GM21390 (cell line): ENCODE data around the gene ARID5B.
"Not testable (repeated sequence)": the region's sequence is repeated elsewhere in the genome, so short reads cannot be mapped to it uniquely, and the experiment has no call there.

Experiments
- ATAC-seq: cut with Tn5 transposase; IDR thresholded peaks from one replicate; pipeline ENCODE4 v1.9.1; 2021; ENCODE audit not compliant: unreplicated experiment

The ARID5B gene

DNA sequence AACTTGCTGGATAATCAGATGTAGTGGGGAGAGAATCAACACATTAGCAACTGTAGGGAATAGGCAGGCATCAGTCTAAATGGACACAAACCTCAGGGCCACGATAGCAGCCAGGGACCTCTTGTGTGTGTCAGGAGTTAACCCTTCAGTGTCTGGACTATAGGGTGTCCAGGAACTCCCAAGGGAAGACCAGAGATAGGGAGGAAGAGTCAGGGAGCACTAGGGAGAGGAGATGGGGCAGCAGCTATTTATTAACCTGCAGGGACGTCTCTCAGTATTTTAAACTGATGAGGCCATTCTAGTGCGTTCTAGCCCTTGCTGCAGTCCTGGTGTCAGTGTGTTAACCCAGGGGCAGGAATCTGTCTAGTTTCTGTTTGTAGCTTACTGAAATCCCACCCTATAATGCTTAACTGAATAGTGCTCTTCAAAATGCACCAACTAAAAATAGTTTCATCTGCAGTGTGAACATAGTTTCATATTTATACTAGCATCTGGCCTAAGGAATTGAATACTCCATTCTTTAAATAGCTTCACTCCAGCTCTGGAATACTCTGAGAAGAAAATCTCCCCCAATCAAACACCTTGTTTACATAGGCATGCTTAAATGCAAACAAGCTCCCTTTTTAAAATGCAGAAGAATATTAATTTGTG, 62.7 kb downstream of the ARID5B start:
- peak; percentile 29 for ATAC-seq

DNA sequence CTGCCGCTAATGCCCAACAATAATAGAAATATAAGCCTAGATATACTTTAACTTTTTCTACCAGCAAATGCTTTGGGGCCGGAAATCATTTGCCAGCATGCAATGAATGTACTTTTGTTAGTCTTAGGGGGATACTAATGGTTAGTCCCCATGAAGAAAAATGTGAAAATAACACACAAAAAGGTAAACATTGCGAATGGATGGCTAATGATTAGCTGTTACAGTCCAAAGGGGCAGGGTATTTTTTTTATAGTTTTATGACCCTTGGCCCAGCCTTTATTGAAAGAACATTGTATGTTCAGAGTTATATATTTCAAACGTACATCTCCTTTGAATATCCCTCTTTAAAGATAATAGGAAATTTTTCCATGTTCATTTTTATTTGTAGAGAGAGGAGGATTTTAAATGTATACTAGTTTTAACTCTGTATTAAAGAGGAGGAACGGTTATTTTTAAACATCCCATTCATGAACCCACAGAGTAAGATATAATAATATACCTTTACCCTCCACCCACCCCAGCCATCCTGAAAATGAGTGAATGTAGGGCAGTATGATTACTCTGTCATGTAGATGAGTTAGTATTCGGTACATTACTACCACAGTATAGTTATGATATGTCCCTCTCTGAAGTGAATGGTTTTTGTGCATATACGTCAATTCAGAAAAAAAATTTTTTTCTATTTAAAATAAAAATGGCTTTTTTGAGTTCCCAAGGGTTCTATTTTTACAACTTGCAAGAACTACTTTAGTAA, 63.6 kb downstream of the ARID5B start:
- no peak for ATAC-seq

DNA sequence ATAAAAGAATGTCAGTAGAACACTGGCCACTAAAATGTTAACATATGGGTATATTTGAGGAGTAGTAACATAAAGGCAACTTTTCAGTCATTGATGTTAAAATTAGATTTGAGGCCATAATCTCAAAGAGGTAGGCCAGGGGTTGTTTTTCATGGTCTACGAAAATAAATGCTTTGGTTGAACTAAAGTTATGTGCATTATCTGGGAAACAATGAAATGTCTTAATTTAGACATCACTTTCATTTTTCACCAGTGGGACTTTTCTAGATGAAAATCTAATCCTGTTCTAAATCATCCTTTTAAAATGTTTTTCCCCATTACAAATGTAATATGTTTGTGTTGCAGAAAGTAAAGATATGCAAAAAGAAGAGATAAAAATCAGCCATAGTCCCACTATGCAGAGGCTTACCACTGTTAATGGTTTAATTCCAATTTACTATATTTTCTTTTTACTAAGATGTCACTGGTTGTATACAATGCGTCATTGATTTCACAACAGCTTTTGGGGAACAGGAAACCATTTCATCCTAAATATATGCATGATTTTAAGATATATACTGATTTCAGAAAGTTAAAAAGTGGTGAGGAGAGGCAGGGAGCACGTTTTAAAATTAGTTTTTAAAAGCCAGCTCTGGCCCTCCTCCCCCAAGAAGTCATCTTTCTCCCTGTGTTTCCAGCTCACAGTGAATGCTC, 64.3 kb downstream of the ARID5B start:
- no peak for ATAC-seq

DNA sequence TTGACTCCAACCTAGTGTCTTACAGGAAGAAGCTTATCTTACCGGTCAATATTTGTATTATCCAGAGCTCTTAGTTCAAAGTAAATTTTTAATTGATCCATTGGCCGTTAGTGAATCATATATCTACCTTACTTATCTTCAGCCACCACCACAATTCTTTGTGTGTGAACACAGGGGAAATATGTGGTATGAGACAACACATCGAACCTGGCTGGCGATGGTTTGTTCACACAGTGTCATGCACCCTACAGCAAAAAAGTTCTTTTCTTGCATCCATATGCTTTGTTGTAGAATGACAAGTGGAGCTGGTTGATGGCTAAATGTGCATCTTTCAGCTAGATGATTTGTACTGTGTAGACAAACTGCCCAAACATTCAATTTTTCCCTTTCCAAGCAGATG, 65.8 kb downstream of the ARID5B start:
- no peak for ATAC-seq

- no peak for ATAC-seq
Observed at GRCh38 chr10:61970182-61971002, 68.9 kb downstream of the ARID5B start.

DNA sequence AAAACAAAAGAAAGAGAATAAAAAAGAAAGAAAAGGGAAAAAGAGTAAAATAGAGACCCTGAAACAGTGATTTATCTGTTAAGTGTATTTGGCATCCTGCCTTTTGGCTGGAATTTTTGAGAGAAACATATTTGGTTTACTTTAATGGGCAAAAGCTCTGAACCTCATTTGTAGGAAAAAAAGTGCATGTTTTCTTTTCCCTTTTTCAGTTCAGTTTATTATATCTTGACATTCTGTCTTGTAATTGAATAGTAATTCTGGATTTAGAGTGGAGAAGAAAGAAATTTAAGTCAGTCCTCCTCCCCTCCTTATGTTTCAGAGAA, 69.5 kb downstream of the ARID5B start:
- ATAC-seq = no peak

- ATAC-seq = no peak
Observed at GRCh38 chr10:61973169-61973568, 71.7 kb downstream of the ARID5B start.

DNA sequence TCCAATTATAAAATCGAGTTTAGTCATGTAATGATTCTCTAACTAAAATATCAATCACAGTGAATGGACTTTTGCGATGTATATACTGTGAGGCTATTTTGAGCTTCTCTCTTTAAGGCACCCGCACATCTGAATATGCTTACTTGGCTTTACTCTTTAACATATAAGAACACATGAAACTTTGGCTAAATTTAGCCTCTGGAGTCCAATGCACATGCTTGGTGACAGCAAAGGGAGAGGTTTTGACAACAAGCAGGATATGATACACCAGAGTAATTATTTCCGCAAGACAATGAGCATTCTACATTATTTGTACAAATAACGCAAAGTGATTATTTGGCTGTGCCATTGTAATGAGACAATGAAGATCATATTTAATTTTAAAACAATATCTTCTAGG, 72.4 kb downstream of the ARID5B start:
- ATAC-seq = no peak

DNA sequence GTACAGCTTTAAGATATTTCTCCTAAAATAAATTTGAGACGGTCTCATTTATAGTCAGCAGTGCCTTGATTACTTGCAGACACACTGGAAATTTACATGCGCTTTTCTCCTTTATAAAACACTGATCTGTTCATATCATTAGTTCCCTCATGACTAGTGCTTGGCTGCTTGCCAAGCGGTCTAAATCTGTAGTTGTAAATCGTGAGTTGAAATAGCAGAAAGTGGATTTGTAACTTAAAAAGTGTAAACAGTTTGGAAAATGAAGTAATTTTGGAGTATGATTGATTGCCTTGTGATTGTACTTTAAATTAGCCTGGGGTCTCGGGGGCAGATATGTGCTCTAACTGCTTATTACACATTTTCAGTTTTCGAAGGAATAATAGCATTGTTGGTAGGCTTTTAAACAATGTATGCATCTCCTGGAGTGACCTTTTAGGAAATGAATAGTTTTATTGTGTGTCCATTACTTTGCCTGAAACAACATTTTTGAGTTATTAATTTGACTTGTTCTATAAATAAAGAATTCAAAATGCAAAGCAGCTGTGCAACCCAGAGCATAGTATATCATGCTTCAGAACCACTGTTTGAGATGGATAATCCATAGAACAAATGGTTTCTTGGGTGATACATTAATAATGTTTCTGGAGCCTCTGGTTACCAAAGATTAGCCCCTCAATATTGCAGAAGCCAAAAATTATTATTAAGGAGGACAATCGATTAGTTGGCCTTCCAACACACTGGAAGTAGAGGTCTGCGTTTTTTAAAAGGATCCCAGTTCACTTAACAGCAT, 73.3 kb downstream of the ARID5B start:
- peak; percentile 35 for ATAC-seq

DNA sequence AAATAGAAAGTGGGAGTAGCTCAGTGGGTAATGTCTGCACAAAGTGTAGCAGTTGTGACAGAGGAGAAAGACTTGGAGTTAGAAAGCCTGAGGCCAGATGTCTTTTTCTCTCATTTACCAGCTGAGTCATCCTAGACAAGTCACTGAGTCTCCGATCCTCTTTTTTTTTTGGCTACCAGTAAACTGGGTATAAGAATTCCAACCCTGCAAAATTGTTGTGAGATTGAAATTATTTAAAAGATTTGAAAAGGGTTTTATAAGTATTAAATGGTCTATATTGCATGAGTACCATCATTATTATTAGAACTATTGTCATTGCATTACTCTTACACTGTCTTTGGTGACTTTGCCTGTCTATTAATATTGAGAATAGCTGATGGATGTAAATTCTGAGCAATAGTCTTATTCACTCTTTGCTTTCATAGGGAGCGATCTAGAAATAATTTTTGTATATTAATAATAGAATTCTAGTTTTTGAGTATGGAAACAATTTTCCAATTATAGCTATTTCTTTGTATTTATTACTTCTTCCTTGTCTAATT, 74.0 kb downstream of the ARID5B start:
- ATAC-seq = peak; percentile 92

DNA sequence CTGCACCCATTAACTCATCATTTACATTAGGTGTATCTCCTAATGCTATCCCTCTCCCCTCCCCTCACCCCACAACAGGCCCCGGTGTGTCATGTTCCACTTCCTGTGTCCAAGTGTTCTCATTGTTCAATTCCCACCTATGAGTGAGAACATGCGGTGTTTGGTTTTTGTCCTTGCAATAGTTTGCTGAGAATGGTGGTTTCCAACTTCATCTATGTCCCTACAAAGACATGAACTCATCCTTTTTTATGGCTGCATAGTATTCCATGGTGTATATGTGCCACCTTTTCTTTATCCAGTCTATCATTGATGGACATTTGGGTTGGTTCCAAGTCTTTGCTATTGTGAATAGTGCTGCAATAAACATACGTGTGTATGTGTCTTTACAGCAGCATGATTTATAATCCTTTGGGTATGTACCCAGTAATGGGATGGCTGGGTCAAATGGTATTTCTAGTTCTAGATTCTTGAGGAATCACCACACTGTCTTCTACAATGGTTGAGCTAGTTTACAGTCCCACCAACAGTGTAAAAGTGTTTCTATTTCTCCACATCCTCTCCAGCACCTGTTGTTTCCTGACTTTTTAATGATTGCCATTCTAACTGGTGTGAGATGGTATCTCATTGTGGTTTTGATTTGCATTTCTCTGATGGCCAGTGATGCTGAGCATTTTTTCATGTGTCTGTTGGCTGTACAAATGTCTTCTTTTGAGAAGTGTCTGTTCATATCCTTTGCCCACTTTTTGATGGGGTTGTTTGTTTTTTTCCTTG, 75.6 kb downstream of the ARID5B start:
- ATAC-seq = not testable (repeated sequence)

DNA sequence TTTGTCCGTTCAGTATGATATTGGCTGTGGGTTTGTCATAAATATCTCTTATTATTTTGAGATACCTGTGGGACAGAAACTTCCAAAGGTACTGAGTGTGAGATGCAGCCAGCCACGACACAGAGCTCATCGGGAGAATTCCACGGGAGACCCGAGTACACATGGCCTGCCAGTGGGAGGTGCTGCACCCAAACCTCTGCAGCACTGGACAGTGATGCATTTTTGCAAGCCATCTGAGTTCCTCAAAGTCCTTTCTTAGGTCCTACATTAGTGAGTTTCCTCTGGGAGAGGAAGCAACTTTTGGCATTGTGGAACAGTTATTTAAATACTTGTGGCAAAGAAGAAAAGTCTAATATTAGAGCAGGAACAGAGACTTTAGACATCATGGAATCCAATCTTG, 77.5 kb downstream of the ARID5B start:
- ATAC-seq = no peak

- ATAC-seq = no peak
Observed at GRCh38 chr10:61981460-61981859, 80.0 kb downstream of the ARID5B start.

GRCh38 chr10:61983255-61983654, 81.8 kb downstream of the ARID5B start:
- no peak for ATAC-seq

- no peak for ATAC-seq
Observed at GRCh38 chr10:61984803-61985418, 83.4 kb downstream of the ARID5B start.

DNA sequence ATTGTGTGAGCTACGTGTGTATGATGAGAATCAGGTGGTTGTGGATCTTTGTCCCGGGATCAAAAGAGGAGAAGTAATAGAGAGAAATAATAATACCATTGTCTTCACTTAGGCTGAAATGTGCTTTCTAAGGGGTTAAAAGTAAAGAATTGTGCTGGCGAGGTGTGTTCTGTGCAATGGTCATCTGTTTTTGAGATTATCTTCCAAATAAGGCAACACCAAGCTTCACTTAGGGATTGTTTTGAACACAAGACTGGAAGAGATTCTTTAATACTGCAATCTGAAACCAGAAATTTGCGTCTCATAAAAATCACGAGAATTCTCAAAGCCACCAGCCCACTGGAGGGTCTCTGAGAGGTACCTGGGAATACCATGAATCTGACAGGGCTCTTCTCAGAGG, 84.2 kb downstream of the ARID5B start:
- ATAC-seq = no peak

DNA sequence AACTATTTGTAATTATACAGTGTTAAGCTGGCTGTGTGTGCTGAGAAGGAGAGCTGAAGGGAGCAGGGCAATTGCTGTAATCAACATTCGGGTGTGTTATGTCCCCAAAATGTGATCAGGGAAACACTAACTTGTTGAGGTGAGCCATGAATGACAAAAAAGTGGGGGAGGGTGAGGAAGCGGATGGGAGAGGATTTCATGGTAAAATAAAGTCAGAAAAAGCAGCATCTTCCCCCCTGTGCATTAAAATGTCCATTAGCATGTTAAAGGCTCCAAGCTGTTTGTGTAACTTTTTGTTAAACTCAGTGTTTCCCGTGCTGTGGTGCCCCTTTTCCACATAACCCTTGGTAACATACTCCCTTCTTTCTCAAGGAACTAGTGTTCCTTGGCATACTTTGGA, 84.9 kb downstream of the ARID5B start:
- ATAC-seq = no peak

DNA sequence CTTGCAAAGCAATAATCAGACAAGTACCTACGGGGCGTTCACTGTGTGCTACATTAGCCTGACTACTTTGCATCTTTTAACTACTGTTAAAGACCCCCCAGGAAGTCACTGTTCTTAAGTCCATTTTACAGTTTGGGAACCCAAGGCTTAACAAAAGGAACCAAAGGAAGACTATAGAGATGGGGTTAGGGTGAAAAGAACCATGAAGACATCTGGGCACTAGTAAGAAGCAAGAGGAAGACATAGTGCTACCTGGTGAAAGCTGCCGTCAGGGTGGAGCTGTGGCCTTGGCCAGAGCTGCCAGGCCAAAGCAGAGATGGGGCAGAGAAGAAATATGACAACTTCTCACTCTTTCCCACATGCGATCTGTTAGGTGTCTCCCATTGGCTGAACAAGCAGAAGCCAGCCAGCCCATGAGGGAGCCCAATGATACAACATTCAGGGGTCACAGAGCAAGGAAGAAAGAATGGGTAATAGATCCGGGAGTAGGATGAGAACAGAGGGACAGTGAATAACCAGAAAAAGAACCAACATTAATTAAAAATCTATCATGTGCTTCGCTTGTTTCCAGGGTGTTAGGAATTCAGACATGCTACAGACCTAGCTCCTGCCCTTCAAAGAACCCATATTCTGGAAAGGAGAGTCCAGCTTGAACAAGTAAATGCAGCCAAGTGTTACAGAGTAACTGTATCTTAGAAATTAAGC, 85.4 kb downstream of the ARID5B start:
- no peak for ATAC-seq

GRCh38 chr10:61987537-61987936, 86.0 kb downstream of the ARID5B start:
- ATAC-seq = peak; percentile 28
